Heart right ventricle (tissue), 16 donors: Measurements from ENCODE around the gene TEPSIN. TPM values are rescaled to one million over a fixed set of nuclear protein-coding genes. Genes with fewer than 3 reads are reported as not detected.

Source experiments
- ATAC-seq, 8 donors: fragments of 200-7000 bp; cut with Tn5 transposase; one replicate each; pipeline ENCODE4 v1.9.1; 2020; ENCODE audit warnings: mild to moderate bottlenecking in 8 of 8, moderate library complexity in 8 of 8, moderate number of reproducible peaks in 1 of 8
- DNase-seq, 2 donors: peaks; one replicate each; pipeline ENCODE4 v3.0.0-alpha.2; 2020
- H3K27ac ChIP-seq, 10 donors: fragments of 200-600 bp; sonication (generic) in 2 of 10; one replicate each; pipeline versions ENCODE4 v1.5.0 to v1.8.0; 2020 to 2022; ENCODE audit warnings: mild to moderate bottlenecking in 3 of 10
- H3K27me3 ChIP-seq, 7 donors: fragments of 200-600 bp; one replicate each; pipeline ENCODE4 v1.8.0; 2021 to 2022; ENCODE audit warnings: mild to moderate bottlenecking in 2 of 7
- H3K36me3 ChIP-seq, 9 donors: fragments of 200-600 bp; sonication (generic) in 1 of 9; one replicate each; pipeline versions ENCODE4 v1.5.0 to v1.8.0; 2020 to 2022; ENCODE audit warnings: mild to moderate bottlenecking in 2 of 9
- H3K4me1 ChIP-seq, 9 donors: fragments of 200-600 bp; sonication (generic) in 1 of 9; one replicate each; pipeline versions ENCODE4 v1.5.0 to v1.8.0; 2020 to 2022; ENCODE audit warnings: mild to moderate bottlenecking in 4 of 9
- H3K4me3 ChIP-seq, 10 donors: fragments of 200-600 bp; sonication (generic) in 2 of 10; one replicate each; pipeline versions ENCODE4 v1.5.0 to v1.8.0; 2020 to 2022; ENCODE audit warnings: mild to moderate bottlenecking in 7 of 10, moderate library complexity in 2 of 10
- H3K9me3 ChIP-seq, 11 donors: fragments of 200-600 bp in 10 of 11; sonication (generic) in 2 of 11; one replicate each; pipeline versions ENCODE4 v1.5.0 to v1.8.0; 2013 to 2022; ENCODE audit warnings: mild to moderate bottlenecking in 2 of 11, control low read depth in 1 of 11, moderate library complexity in 1 of 11
- CTCF ChIP-seq, 9 donors: fragments of 200-600 bp; sonication (generic) in 2 of 9; IDR thresholded peaks; one replicate each; pipeline versions ENCODE4 v1.5.0 to v1.8.0; 2021 to 2022; ENCODE audit warnings: antibody characterized with exemption in 9 of 9, mild to moderate bottlenecking in 5 of 9, moderate library complexity in 1 of 9
- WGBS, 2 donors: extraction: QIAGEN DNeasy Blood & Tissue Kit; methylation state at CpG; one replicate each; pipeline ENCODE4 v1.1.7; 2013; ENCODE audit warnings: inconsistent platforms in 1 of 2; 5-methylcytosine and 5-hydroxymethylcytosine counted together
- intact Hi-C, 10 donors: fragments of 100-400 bp; cut with DNase I; formaldehyde crosslinking; loops; one replicate each; pipeline versions ENCODE4 v1.11.1 to v1.14.2; 2022
- polyA plus RNA-seq, 2 donors: library from polyadenylated mRNA; stranded (reverse); fragments of 200-250 nt; gene quantifications; one replicate each; pipeline ENCODE4 v1.2.3, GENCODE V29; 2013
- total RNA-seq, 10 donors: library from RNA; stranded (reverse); fragmentation: NEBNext Ultra II Directional in 3 of 10; extraction: Animal tissue kit (Norgen Biotek cat#: 25700) in 3 of 10; gene quantifications; one replicate each; pipeline versions ENCODE4 v1.2.1 to v1.2.4, GENCODE V29; 2021 to 2023
- donor health status: Arrhythmogenic right ventricular cardiomyopathy.
- donor health status: ischemic (EF 13 %, LVEDD 7.1; RV severe dilation, severe dysfunction).
- donor health status: healthy with polysubstance abuse.
- donor health status: DM: no; HTN: yes; CAD: no.
- donor health status: DM: no; HTN: no; CAD: no.
- donor health status: ischemic (EF 25% LVEDD 6.9; RV normal size, moderate dysfunction).
- donor health status: ischemic (EF 25% LVEDD 5.7; RV mildly dilated, moderate dysfunction).
- donor health status: healthy.
- donor health status: DM: yes; HTN: yes; CAD: no.
- donor health status: Ischemic cardiomyopathy.
- donor health status: ischemic (EF 35%, LVEDD 5.7; RV mildly dilated, moderate dysfunction).
- donor health status: nonischemic (EF 11% LVEDD 7.7; RV severe dilation, severe dysfunction).
- donor health status: DM: yes; HTN: yes; CAD: no.
- donor health status: PGD.
- donor health status: ischemic (EF 29% LVEDD 5.4; RV normal size, mild dysfunction).
- donor health status: nonischemic (EF 23%, LVEDD 6.1; RV moderate dilation, normal function).

Gene TEPSIN
- total and polyA plus RNA-seq, 12 donors, result 6.2 to 30.4 (median 9.8) TPM

GRCh38 chr17:81184555-81184954 is 54.3 kb downstream of the TEPSIN start:
- H3K27me3 ChIP-seq, result peaks cover 0 to 8% (median 0%) of the 10 kb centered on the region in 7 donors
- no peak for ATAC-seq
- H3K36me3 ChIP-seq, result peaks cover 0 to 2% (median 0%) of the 10 kb centered on the region in 9 donors
- no peak for TF ChIP-seq CTCF (IDR thresholded peaks at IDR 0.05)
- no peak overlapping the region for H3K27ac ChIP-seq
- H3K4me3 ChIP-seq, result no peak overlapping the region
- intact Hi-C loops, result no loop called here
- peaks cover 0 to 8% (median 0%) of the 10 kb centered on the region in 9 donors for H3K4me1 ChIP-seq
- H3K9me3 ChIP-seq, result no peaks in the 10 kb centered on the region
- WGBS, 2 donors, result 34 to 37% methylated on average over 15 of the region's 15 CpGs
- no peak for DNase-seq

- TF ChIP-seq CTCF (IDR thresholded peaks at IDR 0.05), result no peak
- no peak for ATAC-seq
- H3K4me3 ChIP-seq, result no peak overlapping the region
- no peaks in the 10 kb centered on the region for H3K36me3 ChIP-seq
- 93 to 94% methylated on average over 11 of the region's 11 CpGs for WGBS, 2 donors
- peaks cover 0 to 10% (median 0%) of the 10 kb centered on the region in 9 donors for H3K4me1 ChIP-seq
- DNase-seq, result no peak
- peaks cover 0 to 8% (median 0%) of the 10 kb centered on the region in 7 donors for H3K27me3 ChIP-seq
- no peaks in the 10 kb centered on the region for H3K9me3 ChIP-seq
- no peak overlapping the region for H3K27ac ChIP-seq
- intact Hi-C loops, result no loop called here
These were observed 55.0 kb downstream of the TEPSIN start for GRCh38 chr17:81183807-81184206.

GRCh38 chr17:81183316-81183715 is 55.5 kb downstream of the TEPSIN start:
- no peaks in the 10 kb centered on the region for H3K9me3 ChIP-seq
- WGBS, 2 donors, result 88 to 91% methylated on average over 10 of the region's 10 CpGs
- H3K4me1 ChIP-seq, result peaks cover 0 to 10% (median 0%) of the 10 kb centered on the region in 9 donors
- intact Hi-C loops, result no loop called here
- no peaks in the 10 kb centered on the region for H3K36me3 ChIP-seq
- no peak for TF ChIP-seq CTCF (IDR thresholded peaks at IDR 0.05)
- no peak overlapping the region for H3K4me3 ChIP-seq
- H3K27me3 ChIP-seq, result peaks cover 0 to 8% (median 0%) of the 10 kb centered on the region in 7 donors
- peak in 1 of 8 donors; percentile 4 for ATAC-seq
- DNase-seq, result no peak
- no peak overlapping the region for H3K27ac ChIP-seq

- ATAC-seq (no peak), DNase-seq (no peak)
- no peak for TF ChIP-seq CTCF (IDR thresholded peaks at IDR 0.05)
- Histone ChIP-seq H3K4me3 (no peak overlapping the region), H3K27me3 (peaks cover 0 to 8% (median 0%) of the 10 kb centered on the region in 7 donors), H3K4me1 (peaks cover 0 to 10% (median 0%) of the 10 kb centered on the region in 9 donors), H3K27ac (no peak overlapping the region), H3K9me3 (no peaks in the 10 kb centered on the region), H3K36me3 (no peaks in the 10 kb centered on the region)
- WGBS, 2 donors, result 81 to 82% methylated on average over 5 of the region's 5 CpGs
- intact Hi-C loops, result no loop called here
These were observed 56.3 kb downstream of the TEPSIN start for GRCh38 chr17:81182596-81182995.
